Lower lobe of right lung (tissue), 2 donors: ENCODE data around the gene ADGRB3. TPM values are rescaled to one million over a fixed set of nuclear protein-coding genes. Genes with fewer than 3 reads are reported as not detected.
A peak's percentile ranks its signal among the peaks of the same experiment; 100 is the strongest.

ENCODE experiments used
- ATAC-seq, 2 donors: fragments of 200-7000 bp; cut with Tn5 transposase; one replicate each; pipeline ENCODE4 v1.9.1; 2020 to 2022; ENCODE audit warnings: mild to moderate bottlenecking in 2 of 2, moderate library complexity in 2 of 2
- DNase-seq: peaks from one replicate; pipeline ENCODE4 v3.0.0-alpha.2; 2020
- H3K27ac ChIP-seq: fragments of 200-600 bp; one replicate; pipeline ENCODE4 v1.8.0; 2022
- H3K27me3 ChIP-seq: fragments of 200-600 bp; one replicate; pipeline ENCODE4 v1.8.0; 2022; ENCODE audit warnings: low read depth
- H3K36me3 ChIP-seq: fragments of 200-600 bp; one replicate; pipeline ENCODE4 v1.8.0; 2022; ENCODE audit warnings: mild to moderate bottlenecking
- H3K4me1 ChIP-seq: fragments of 200-600 bp; one replicate; pipeline ENCODE4 v1.8.0; 2022
- H3K4me3 ChIP-seq: fragments of 200-600 bp; one replicate; pipeline ENCODE4 v1.8.0; 2022; ENCODE audit warnings: mild to moderate bottlenecking
- H3K9me3 ChIP-seq: fragments of 200-600 bp; one replicate; pipeline ENCODE4 v1.8.0; 2022
- intact Hi-C: fragments of 100-400 bp; cut with DNase I; formaldehyde crosslinking; loops from one replicate; pipeline ENCODE4 v1.11.0; 2022
- total RNA-seq: library from RNA; stranded (reverse); fragmentation: NEBNext Ultra II Directional; extraction: Animal tissue kit (Norgen Biotek cat#: 25700); gene quantifications from one replicate; pipeline ENCODE4 v1.2.1, GENCODE V29; 2021
- TF ChIP-seq, protein P1 (sequence below): fragments of 200-600 bp; IDR thresholded peaks from one replicate; pipeline ENCODE4 v1.8.0; 2022; ENCODE audit warnings: antibody characterized with exemption, mild to moderate bottlenecking
- donor health status: DM: no; HTN: yes; CAD: no; lungs with severe emphysema.

Gene ADGRB3
- total RNA-seq, 1 donor from 2014 or later, result 2.3 TPM

DNA sequence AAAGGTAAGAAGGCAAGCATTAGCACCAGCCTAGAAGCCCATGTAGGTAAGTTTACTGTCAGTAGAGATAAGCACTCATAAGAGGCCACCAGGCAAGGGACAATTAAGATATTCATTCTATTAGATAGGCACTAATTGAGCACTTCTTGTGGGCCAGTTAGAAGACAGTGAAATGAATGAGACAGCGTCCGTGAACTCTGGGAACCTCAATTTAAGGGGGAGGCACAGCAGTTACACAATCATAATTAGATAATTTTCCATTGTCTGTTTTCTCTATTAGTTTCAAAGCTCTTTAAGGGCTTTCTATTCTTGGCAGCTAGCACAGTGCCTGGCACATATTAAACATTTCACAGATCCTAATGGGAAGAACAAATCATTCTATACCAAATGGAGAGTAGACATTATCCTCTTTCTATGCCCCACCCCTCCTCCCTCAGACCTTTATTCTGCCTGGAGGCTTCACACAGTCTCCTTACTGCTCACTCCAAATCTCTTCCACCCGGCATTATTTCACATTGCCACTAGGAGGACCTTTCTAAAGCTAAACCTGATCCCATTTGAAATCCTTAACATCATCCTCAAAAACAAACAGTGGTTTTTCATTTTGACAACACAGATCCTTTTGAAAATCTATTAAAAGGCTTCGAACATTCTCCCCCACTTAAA lies 529.6 kb downstream of the ADGRB3 start:
- H3K36me3 ChIP-seq, result no peaks in the 10 kb centered on the region
- DNase-seq (no peak), ATAC-seq (no peak)
- intact Hi-C loops, result no loop called here
- no peak overlapping the region for H3K27ac ChIP-seq
- no peaks in the 10 kb centered on the region for H3K4me1 ChIP-seq
- no peaks in the 10 kb centered on the region for H3K9me3 ChIP-seq
- TF ChIP-seq, protein P1, sequence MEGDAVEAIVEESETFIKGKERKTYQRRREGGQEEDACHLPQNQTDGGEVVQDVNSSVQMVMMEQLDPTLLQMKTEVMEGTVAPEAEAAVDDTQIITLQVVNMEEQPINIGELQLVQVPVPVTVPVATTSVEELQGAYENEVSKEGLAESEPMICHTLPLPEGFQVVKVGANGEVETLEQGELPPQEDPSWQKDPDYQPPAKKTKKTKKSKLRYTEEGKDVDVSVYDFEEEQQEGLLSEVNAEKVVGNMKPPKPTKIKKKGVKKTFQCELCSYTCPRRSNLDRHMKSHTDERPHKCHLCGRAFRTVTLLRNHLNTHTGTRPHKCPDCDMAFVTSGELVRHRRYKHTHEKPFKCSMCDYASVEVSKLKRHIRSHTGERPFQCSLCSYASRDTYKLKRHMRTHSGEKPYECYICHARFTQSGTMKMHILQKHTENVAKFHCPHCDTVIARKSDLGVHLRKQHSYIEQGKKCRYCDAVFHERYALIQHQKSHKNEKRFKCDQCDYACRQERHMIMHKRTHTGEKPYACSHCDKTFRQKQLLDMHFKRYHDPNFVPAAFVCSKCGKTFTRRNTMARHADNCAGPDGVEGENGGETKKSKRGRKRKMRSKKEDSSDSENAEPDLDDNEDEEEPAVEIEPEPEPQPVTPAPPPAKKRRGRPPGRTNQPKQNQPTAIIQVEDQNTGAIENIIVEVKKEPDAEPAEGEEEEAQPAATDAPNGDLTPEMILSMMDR, result no peak
- H3K27me3 ChIP-seq, result no peaks in the 10 kb centered on the region
- H3K4me3 ChIP-seq, result no peak overlapping the region

DNA sequence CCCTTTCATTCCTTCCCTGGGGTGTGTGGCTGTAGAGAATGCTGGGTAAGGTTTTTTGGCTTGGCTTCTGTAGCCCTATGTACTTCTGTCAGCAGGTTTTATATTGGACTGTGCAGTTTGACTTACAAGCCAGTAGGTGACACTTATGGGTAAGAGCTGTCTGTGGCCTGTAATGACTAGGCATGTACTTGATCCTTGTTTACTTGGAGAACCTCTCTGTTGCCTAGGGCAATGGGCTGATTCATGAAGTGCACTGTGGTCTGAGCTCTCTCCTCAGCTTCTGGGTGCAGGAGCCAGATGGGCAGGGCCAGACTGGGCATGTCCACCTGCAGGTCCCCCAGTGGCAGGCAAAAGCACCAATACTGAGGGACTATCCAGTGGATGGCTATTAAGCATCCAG lies 544.6 kb downstream of the ADGRB3 start:
- no peaks in the 10 kb centered on the region for H3K36me3 ChIP-seq
- no peak overlapping the region for H3K4me3 ChIP-seq
- H3K4me1 ChIP-seq, result no peaks in the 10 kb centered on the region
- no peaks in the 10 kb centered on the region for H3K27me3 ChIP-seq
- intact Hi-C loops, result no loop called here
- ATAC-seq, result peak in 1 of 2 donors; percentile 51
- no peak for DNase-seq
- no peaks in the 10 kb centered on the region for H3K9me3 ChIP-seq
- TF ChIP-seq, protein P1, result no peak
- no peak overlapping the region for H3K27ac ChIP-seq

DNA sequence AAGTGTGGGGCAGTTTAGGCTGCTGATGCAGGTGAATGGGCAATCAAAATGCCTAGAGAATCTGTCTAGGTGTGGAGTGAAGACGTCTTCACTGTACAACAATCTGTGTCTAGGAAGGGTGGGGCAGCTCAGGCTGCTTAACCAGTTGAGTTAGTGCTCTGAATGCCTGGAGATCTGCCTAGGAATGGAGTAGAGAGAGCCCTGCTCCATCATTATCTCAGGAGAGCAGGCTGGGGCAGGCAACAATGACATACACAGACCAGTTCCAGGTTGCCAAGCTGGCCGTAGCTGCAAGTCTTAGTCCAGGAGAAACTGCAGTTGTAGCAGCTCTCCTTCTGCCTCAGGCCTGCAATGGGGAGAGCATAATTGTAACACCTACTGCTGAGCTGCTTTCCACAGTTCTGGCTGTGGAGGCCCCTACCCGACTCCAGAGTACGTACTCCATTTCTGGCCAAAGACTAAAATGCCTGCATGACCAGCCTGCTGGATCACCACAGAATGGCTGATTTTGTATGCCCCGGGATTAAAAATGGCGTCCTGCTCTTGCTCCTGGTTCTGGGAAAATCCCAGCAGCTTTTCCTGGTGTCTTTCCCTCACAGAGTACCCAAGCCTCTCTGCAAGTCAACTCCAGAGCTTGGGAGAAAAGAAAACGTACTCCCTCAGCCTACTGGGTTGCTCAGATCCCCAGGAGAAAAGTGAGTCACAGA lies 545.4 kb downstream of the ADGRB3 start:
- Histone ChIP-seq H3K27me3 (no peaks in the 10 kb centered on the region), H3K4me1 (no peaks in the 10 kb centered on the region), H3K36me3 (no peaks in the 10 kb centered on the region), H3K4me3 (no peak overlapping the region), H3K9me3 (no peaks in the 10 kb centered on the region), H3K27ac (no peak overlapping the region)
- DNase-seq (no peak), ATAC-seq (no peak)
- TF ChIP-seq, protein P1, result no peak
- intact Hi-C loops, result no loop called here

DNA sequence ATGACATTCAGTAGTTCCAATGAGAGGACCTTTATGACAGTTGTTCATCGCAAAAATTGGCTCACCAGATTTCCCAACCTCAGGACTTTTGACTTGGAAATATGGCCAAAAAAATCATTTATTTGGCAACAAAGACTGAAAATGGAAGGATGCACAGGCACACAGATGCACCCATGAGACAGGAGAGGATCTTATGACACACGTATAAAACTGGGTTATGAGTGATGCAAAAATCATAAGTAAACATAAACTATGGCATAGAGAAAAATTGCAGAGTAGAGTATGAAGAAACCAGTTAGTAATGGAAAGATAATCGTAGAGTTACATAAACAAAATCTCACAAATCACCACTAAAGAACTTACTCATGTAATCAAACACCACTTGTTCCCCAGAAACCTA lies 546.9 kb downstream of the ADGRB3 start:
- Histone ChIP-seq H3K4me3 (no peak overlapping the region), H3K27me3 (no peaks in the 10 kb centered on the region), H3K9me3 (no peaks in the 10 kb centered on the region), H3K36me3 (no peaks in the 10 kb centered on the region), H3K27ac (no peak overlapping the region), H3K4me1 (no peaks in the 10 kb centered on the region)
- TF ChIP-seq, protein P1, result no peak
- ATAC-seq (no peak), DNase-seq (no peak)
- intact Hi-C loops, result no loop called here

DNA sequence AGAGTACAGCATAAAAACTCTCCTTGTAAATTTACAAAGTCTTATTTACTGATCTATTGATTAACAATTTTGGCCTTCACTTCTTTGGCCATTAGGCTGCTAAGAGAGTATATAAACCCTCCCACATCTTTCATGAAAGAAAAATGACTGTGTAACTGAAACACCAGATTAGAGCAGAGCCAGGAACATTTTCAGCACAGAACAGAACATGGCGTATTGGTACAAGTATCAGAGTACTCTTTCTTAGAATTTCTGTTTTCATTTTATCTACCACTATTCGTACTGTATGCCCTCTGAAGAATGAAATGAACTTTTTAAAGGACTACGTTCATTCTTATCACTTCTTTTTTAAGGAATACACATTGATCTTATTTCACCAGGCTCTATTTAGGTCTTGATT lies 550.2 kb downstream of the ADGRB3 start:
- Histone ChIP-seq H3K9me3 (no peaks in the 10 kb centered on the region), H3K27ac (no peak overlapping the region), H3K4me1 (no peaks in the 10 kb centered on the region), H3K4me3 (no peak overlapping the region), H3K36me3 (no peaks in the 10 kb centered on the region), H3K27me3 (no peaks in the 10 kb centered on the region)
- no peak for DNase-seq
- intact Hi-C loops, result no loop called here
- no peak for ATAC-seq
- TF ChIP-seq, protein P1, result no peak
